Measurements from ENCODE around the gene KIF18B.
A peak's percentile ranks its signal among the peaks of the same experiment; 100 is the strongest.
"Not testable (repeated sequence)": the region's sequence is repeated elsewhere in the genome, so short reads cannot be mapped to it uniquely, and the experiment has no call there.

Gene KIF18B

DNA sequence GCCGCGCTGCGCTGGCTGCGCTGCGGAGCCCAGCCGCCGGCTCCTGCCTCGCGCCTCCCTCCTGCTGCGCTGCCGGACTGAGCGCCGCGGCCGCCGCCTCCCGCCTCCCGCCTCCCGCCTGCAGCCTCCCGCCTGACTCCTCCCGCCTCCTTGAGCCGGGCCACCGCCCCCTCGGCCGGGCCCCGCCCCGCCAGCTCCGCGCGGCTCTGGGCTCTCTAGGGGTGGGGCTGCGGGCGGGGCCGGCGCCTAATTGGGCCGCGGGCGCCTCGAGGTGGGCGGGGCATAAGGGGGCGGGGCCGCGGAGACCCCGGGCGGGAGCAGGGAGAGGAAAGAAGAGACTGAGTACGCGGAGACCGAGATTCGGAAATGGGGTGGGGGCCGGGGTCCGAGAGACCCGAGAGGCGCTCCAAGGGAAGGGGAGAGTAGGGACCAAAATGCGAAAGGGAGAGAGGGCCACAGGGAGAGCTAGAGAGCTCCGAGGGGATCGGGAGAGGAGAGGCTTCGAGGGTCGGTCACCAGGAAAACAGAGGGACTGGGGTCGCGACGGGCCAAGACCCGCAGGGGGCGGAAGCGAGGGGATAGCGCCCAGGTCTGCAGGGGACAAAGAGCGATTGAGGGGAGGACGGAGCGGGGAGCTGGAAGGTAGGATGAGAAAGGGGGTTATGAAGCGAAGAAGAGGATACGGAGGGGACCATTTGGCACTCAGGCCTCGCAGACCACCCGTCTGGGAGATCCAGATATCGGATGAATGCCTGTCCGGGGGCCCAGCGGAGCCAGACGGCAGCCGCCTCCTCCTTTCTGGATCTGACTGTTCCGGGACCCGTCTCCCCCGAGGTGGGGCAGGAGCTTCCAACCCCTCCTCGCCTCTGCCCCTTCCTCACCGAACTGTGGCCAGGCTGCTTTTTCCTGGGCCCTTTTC lies 20.9 kb upstream of the KIF18B start, which contains the start of gene C1QL1:
C1QL1 (minus strand) TSS at position 79 of the 919 bp plus-strand sequence. CDS start 255 bp downstream, outside the sequence.
- DNase-seq, result peak; percentile 94

DNA sequence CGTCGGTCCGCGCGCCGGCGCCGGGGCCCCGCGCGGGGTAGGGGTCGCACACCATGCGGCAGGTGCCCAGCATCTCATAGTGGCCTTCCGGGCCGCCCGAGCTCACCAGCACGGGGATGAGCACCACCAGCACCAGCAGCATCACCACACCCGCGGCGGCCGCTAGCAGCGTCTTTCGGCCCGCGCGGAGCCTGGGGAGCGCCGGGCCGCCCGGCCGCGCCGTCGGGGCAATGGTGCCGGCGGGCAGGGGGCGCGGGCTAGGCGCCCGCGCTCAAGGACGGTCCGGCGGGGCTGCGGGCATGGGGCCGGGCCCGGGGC lies 20.3 kb upstream of the KIF18B start:
- no peak for DNase-seq

DNA sequence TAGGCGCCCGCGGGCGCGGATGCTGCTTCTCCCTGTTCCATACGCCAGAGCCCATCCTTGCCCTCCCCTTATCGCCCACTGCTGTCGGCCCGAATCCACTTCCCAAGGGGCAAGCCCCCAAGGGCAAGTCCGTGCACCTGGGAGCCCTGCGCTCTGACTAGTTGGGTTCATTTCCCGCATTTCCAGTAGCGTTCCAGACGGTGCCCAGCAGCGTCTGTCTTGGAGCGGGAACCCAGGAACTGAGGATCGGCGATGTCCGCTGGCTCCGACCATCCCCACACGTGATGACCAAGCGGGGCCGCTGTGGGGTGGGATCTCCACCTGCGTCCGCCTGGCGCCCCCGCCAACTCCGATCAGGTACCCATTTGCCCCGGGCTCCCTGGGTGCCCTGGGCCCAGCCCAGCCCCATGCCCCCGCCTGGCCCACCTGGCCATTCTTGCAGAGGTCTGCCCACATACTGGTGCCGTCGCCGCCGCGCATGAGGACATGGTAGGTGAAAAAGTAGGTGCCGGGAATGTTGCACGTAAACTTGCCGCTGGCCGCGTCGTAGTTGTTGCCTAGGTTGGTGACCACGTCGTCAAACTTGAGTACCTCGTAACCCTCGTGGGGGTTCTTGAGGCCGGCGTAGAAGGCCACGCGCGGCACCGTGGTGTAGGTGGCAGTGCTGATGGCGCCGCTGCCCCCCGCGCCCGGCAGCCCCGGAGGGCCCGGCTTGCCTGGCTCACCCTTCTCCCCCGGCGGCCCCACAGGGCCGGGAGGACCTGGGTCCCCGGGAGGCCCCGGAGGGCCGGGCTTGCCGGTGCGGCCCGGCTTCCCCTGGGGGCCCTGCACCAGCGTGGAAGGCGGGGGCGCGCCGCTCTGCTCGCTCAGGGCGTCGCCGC lies 19.7 kb upstream of the KIF18B start:
- no peak for DNase-seq

DNA sequence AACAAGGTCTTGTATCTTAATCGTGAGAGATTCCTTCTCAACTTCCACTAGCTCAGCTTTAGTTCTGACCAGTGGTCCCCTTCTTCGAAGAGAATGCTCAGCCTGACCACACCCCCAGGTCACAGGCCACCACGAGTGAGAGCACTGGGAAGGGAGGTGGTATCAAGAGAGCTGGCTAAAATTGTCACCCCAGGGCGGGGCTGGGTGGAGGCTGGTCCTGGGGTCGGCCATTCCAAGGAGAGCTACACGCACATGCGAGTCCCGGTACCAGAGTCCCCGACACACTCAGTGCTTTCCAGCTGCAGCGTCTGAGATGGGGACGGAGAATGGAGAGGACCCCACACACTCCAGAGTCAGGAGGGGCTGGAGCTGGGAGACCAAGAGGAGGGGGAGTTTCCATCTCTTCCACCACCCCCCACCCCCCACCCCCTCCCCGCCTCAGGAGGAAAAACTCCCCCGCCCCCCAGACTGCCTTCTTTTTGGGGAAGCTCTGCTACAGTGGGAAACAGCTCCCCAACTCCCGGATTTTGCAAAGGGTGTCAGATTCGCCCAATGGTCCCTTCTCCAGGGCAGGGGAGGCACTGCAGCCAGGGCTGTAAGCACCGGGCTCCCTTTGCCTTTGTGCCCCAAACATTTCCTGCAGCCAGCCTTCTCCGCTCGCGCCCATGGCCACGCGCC lies 18.9 kb upstream of the KIF18B start:
- no peak for DNase-seq

DNA sequence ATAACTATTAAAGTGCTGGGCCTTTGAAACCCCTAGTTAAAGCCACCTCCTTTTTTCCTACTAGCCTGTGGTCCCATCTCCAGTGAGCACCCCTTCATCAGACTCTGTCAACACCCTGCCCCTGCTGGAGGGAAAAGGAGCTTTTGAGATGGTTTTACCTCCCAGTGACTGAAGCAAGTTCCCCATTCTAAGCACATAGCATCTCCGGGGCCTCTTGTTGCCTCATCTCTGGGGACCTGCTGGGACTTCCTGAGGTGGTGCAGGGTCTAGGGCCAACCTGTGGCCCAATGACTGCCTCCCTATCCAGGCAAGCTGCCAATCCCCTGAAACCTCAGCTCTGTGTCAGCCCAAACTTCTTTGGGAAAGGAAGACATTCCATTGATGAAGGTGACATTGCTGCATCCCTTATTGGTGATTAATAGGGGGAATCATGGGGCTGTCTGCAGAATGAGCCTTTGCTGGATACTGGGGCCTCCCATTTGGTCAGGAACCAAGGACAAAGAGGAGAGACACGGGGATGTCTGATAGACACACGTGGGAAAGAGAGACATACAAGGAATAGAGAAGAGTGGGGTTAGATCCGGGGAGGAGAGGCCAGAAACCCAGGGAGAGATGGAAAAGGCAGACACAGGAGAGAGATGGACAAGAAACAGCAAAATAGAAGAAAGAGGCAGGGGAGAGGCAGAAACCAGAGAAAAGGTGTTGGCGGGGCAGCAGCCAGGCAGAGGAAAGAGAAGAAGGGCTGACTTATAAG lies 18.1 kb upstream of the KIF18B start:
- DNase-seq, result no peak

DNA sequence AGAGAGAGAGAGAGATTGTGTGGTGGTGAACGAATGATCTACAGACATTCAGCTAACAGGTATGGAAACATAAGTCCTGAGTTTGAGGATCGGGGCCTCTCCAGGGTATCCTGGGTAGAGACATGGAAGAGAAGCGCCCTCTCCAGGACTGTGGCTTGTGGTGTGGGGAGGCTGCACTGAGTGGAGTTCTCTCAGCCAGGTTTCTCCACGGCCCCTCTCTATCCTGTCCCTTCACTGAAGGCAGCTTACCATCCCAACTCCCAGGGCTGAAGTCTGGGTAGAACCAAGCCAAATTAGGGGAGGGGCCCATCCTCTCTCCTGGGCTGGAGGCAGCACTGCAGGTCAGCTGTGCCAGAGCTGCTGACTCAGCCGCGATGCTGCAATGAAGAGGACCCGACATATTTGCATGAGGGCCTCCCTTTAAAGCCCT lies 14.4 kb upstream of the KIF18B start:
- no peak for DNase-seq

DNA sequence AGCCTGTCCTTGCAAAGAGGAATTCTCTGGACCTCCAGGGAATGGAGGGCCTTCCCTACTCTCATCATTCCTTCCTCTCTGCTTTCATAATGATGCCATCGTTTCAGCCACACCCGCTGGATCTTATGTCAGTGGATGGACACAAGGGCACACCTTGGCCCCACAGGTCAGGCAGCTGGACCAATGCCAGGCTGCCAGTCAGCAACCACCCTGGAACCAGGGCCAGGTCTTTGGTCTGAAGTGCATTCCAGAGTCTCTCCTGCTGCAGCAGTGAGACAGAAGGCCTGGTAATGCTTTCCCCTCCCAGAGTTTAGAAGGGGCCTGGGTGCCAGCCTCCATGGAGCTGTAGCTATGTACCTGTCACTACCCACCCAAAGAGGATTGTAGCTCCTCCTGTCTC lies 13.1 kb upstream of the KIF18B start:
- no peak for DNase-seq

DNA sequence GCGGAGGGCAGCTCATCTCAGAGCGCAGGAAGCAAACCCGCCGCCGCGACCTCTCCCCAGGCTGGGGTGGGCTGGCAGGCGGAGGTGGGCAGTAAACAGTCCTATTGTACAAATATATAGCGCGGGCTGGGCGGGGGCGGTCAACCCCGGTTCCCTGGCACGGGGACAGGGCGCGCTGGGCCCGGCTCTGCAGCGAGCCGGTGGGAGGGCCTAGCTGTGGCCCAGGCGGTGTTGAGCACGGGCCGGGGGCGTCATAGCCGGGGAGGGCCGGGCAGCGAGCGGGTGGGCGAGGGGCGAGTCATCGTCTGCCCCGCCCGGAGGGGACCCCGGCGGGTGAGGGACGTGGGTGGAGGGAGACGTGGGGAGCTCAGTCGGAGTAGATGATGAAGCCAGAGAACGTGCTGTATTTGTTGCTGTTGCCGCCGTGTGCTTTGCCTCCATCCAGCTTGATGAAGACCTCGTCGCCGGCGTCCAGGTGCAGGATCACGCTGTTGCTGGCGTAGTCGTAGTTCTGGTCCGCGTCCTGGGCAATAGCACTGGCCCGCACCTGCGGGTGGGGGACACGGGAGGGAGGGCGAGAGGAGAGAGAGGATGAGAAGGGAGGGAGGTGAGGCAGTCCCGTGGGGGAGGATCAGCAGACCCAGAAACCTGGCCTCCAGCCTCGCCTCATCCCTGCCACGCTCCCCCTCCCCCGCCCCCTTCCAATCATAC lies 12.4 kb upstream of the KIF18B start:
- no peak for DNase-seq

DNA sequence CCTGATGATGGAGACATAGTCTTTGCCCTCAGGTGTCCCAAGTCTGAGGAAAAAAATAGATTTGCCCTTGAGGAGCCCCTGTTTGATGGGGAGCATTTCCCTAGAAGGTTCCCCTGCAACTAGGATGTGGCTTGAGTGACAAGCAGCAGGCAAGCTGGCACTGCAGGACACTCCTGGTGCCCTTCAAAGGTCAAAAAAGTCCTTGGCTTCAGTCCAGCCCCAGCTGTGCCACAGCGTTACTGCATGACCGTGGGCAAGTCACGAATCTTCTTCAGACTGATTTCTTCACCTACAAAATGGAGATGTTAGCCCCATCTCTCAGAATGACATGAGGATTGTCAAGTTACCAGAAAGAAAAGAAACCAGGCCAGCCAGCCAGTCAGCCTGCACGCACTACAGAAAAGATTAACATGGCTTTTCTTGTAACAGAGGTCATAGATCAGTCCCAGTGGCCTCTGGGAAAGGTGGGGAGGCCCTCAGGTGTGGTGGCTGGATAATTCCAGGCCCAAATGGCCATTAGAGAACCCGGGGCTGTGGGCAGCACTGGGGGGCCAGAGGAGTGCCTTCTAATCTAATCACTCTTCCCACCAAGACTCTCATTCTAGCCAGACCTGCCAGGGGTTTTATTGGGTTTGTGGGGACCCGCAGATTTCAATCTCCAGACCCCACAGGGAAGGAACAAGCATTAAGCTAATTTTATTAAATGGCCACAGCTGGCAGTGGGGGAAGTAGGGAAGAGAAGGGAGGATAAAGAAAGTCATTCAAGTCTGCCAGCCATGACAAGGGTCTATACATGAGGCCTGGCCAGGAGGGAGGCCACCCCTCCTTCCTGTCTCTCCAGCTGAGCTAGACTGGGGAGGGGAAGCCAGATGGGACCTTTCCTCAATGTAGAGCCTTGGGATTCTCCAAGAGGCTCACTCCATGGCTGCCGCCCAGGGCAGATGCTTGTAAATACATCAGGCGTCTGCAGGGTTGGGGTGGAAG lies 9.7 kb upstream of the KIF18B start:
- no peak for DNase-seq

DNA sequence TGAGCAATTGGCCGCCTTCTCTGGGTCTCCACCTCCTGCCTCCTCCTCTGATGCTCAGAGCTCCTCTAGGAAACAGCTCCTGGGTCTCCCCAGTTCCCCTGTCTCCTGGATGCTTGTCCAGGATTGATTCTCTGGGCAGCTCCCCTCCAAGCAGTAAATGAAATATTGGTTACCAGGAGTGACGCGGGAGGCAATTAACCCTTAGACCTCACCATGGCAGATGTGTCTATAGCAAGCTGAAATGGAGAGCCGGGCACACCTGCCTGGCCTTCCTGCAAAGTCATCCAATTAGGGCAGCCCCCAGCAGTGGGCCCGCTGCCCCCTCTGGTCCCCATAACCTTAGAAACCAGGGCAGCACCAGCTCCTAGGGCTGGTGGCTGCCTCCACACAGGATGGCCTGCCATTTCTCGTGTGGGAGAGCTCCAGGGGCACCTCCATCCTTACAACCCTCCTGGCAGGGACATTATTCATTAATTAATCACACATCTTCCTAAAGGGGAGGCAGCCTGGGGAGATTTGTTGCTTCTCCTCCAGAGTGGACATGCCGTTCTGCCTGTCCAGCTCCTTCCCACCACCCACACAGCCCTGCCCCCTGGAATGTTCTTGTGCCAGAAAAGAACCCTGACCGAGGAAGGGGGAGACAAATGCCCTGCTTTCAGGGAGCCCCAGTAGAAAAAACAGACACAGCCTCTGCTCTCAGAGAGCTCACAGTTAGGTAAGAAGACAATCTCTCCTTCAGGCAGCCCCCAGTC lies 8.3 kb upstream of the KIF18B start:
- DNase-seq, result no peak

DNA sequence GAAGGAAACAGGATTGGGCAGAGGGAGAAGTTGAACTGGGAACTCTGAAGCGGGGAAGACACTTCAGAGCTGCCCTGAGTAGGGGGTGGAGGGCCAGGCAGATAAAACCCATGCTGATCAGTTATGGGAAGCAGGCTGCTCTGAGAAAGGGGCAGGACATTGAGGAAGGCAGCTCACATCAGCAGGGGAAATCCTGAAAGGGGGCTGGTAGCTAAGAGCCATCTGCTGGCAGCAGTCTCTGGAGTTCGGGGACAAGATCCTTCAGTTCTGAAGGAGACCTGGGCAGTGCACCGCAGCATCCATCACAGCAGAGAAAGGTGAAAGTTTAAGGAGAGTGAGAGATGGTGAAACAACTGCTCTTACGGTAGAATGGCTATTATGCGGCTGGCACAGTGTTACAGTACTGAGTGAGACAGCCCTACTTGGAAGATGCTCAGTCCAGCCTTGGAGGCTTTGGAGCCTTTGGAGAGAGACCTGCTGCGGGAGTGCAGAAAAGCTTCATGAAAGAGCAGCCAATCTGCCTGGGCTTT lies 5.4 kb upstream of the KIF18B start:
- no peak for DNase-seq

DNA sequence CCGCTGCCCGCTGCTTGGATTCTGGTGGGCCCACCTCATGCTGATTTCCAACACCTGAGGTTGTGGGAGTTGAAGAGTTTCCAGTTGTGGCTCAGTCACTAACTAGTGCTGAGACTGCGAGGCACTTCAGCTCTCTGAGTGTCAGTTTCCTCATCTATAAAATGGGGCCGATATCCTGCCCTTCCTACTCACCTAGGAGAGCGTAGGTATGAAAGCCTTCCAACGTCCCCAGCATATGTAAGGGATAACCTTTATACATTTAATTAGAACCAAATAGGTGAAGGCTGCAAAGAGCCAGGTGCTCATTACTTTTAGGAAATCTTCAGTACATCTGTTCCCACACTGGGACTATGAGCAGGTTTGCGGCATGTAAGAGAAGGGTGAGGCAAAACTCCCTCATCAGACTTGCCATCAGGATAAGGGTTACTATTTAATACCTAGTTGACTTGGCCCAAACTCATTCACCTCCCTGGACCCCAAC lies 782 bp upstream of the KIF18B start:
- no peak for DNase-seq

DNA sequence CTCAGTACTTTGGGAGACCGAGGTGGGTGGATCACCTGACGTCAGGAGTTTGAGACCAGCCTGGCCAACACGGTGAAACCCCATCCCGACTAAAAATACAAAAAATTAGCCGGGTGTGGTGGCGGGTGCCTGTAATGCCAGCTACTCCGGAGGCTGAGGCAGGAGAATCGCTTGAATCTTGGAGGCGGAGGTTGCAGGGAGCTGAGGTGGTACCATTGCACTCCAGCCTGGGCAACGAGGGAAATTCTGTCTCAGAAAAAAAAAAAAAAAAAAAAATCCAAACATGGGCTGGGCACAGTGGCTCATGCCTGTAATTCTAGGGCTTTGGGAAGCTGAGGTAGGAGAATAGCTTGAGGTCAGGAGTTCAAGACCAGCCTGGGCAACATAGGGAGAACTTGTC lies 1.9 kb downstream of the KIF18B start:
- not testable (repeated sequence) for DNase-seq

DNA sequence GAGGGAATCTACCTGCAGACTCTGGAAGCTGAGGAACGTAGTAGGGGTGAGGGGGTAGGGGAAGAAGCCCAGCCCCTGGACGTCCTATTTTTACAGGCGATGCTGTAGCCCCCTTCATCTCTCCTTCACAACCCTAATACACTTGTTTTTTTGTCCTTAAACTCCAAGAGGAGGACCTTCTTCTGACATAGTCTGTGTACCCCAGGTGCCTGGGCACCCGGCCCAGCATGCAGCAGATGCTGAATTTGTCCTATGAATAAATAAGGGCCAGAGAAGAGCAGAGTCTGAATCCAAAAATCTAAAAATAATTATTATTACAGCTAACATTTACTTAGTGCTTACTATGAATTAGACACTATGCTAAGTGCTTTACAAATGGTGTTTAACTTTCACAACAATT lies 5.1 kb downstream of the KIF18B start:
- DNase-seq, result no peak

DNA sequence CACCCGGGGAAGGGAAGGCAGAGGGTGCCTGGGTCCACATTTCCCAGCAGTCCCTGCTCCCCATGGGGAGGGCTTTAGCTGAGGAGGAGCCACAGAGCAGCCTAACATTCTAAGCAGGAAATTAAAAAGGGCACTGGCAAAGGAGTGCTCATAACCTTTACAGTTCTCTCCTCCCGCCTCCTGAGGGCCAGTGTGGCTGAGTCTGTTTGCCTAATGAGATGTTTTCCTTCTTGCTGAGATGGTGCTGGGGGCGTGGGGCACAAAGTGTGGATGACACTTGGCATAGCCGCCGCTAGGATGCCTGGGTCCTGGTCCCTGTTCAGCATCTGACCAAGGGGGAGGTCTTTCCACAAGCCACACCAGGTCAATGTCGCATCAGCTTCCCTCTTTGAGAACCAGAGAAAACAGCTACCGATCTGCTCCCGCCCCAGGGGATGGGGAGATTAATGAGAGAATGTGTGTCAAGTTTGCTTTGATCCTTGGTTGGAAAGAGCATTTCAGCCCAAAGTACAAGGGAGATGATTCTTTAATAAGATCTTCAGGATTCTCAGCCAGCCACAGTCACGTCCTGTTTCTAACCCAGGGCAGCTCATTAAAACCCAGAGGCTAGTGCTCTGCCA lies 5.8 kb downstream of the KIF18B start:
- DNase-seq, result no peak

DNA sequence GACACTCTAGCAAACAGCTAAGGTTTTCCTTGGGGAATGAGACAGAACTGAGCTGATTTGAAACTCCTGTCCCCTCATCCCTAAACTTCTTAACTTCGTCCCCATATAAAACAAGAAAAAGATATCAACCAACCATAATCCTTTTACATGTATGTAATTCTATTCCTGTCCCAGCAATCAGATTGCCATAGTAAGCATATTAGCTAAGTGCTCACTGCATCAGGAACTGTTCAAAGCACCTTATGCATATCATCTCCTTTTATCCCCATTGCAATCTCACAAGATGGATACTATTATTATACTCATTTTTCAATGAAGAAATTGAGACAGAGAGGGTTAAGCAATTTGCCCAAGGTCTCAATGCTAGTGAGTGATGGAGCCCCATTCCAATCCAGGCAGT lies 6.8 kb downstream of the KIF18B start:
- DNase-seq, result no peak

DNA sequence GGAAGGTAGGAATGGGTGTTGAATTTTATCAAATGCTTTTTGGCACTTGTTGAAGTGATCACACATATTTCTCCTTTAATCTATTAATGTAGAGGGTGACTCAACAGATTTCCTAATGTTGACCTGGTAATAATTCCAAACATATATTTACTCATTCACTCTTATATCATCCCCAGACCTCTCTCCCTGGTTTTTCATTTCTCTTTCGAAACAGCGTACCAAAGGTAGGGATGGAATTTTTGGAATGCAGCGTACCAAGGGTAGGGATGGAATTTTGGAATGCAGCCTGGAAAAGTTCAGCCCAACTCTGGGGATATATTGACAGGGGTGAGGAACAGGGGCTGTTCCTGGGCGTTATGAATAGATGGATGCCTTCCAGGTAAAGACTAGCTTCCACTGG lies 7.3 kb downstream of the KIF18B start:
- no peak for DNase-seq

DNA sequence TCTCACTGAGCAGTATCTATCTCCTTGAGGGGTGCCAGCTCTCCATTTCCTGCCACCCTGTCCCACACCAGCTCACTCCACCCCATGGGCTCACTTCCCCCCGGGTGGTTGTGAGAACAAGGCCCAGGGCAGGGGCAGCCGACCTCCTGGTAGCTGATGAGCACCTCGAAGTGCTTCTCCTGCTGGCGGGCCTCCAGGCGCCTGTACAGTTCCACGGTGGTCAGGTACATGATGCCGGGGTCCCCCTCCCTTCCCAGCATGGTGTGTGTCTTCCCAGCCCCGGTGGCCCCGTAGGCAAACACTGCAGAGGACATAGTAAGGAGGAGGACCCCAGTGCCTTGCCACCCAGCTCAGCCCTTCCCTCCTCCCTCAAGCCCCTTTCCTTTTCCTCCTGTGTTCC lies 12.5 kb downstream of the KIF18B start:
- DNase-seq, result no peak

DNA sequence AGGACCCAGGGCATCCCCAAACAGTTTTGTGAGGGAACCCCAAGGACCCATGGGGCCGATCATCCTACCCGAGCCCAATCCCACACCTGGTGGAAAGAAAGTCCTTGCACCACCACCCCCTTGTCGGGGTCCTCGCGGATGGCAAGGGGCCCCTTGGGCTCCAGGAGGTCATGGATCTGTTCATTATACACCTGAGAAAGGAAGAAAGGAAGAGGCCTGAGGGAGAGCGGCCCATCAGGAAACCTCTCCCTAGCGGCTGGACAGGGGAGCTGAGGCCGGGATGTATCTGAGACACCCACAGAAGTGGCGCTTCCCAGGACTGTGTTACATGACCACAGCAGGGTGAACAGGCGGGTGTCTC lies 12.8 kb downstream of the KIF18B start:
- DNase-seq, result no peak

Measured in NCI-H345 (cell line).